OCI-LY7 (cell line): ENCODE data around the gene NUP62. TPM values are rescaled to one million over a fixed set of nuclear protein-coding genes. Genes with fewer than 3 reads are reported as not detected.
A peak's percentile ranks its signal among the peaks of the same experiment; 100 is the strongest.

Experiments
- Bru-seq: library from RNA; stranded (reverse); fragments of 400-500 nt; gene quantifications from one replicate; lab custom pipeline; 2021; lab: Mats Ljungman, UMichigan
- BruChase-seq, 2 experiments: library from RNA; stranded (reverse); fragments of 400-500 nt; gene quantifications; one replicate each; lab custom pipeline; 2021; lab: Mats Ljungman, UMichigan
- BruUV-seq: library from RNA; stranded (reverse); fragments of 400-500 nt; replicated peaks from 2 replicates; lab custom pipeline; 2021; lab: Mats Ljungman, UMichigan
- CTCF ChIA-PET: fragments of 300-600 bp; sonication (Branson Sonifier 250); formaldehyde crosslinking; loops from one replicate; lab custom pipeline; 2022; ENCODE audit warnings: antibody characterized with exemption; ENCODE audit not compliant: unreplicated experiment; lab: Charles Lee
- POLR2A ChIA-PET: fragments of 300-600 bp; sonication (Branson Sonifier 250); formaldehyde crosslinking; loops from one replicate; lab custom pipeline; 2022; ENCODE audit warnings: antibody characterized with exemption; lab: Charles Lee
- DNase-seq: peaks from one replicate; pipeline ENCODE4 v3.0.0-alpha.2; 2015; ENCODE audit warnings: low spot score
- H2AFZ ChIP-seq: fragments of 200-600 bp; sonication (generic), shearing (Covaris generic); 2 replicates; pipeline ENCODE4 v1.6.1; 2014; ENCODE audit warnings: mild to moderate bottlenecking, antibody characterized with exemption, low read length, moderate library complexity
- H3K27ac ChIP-seq: fragments of 200-600 bp; sonication (generic); 2 replicates; pipeline ENCODE4 v1.5.1; 2014; ENCODE audit warnings: mixed run types, low read depth, mild to moderate bottlenecking, moderate library complexity, low read length, inconsistent platforms; ENCODE audit not compliant: poor library complexity, severe bottlenecking
- H3K36me3 ChIP-seq: fragments of 200-600 bp; sonication (generic); 2 replicates; pipeline ENCODE4 v1.6.1; 2014; ENCODE audit warnings: mild to moderate bottlenecking, antibody characterized with exemption, low read length, moderate library complexity, mixed read lengths; ENCODE audit not compliant: insufficient read depth
- H3K4me1 ChIP-seq: fragments of 200-600 bp; sonication (generic); 2 replicates; pipeline ENCODE4 v1.5.1; 2014; ENCODE audit warnings: mild to moderate bottlenecking, low read length; ENCODE audit not compliant: insufficient read depth, poor library complexity, severe bottlenecking
- H3K4me2 ChIP-seq: fragments of 200-600 bp; sonication (generic); 2 replicates; pipeline ENCODE4 v1.6.1; 2014; ENCODE audit warnings: mild to moderate bottlenecking, low read length
- H3K4me3 ChIP-seq: fragments of 200-600 bp; sonication (generic); 2 replicates; pipeline ENCODE4 v1.5.1; 2014; ENCODE audit warnings: mild to moderate bottlenecking, low read depth, low read length; ENCODE audit not compliant: poor library complexity, severe bottlenecking
- H3K79me2 ChIP-seq: fragments of 200-600 bp; sonication (generic); 2 replicates; pipeline ENCODE4 v1.6.1; 2016; ENCODE audit warnings: low read depth, mild to moderate bottlenecking, low read length, moderate library complexity, mixed read lengths; ENCODE audit not compliant: insufficient read depth
- H3K9me2 ChIP-seq: fragments of 200-600 bp; sonication (generic); 2 replicates; pipeline ENCODE4 v1.6.1; 2016; ENCODE audit warnings: mild to moderate bottlenecking, low read length, mixed read lengths; ENCODE audit not compliant: insufficient read depth
- H3K9me3 ChIP-seq: fragments of 200-600 bp; sonication (generic); 2 replicates; pipeline ENCODE4 v1.6.1; 2014; ENCODE audit warnings: mild to moderate bottlenecking, mixed run types, low read length, mixed read lengths
- H4K20me1 ChIP-seq: fragments of 200-600 bp; sonication (generic); 2 replicates; pipeline ENCODE4 v1.6.1; 2014; ENCODE audit warnings: mild to moderate bottlenecking, antibody characterized with exemption, low read length, moderate library complexity, mixed read lengths; ENCODE audit not compliant: insufficient read depth
- EZH2phosphoT487 ChIP-seq: fragments of 200-600 bp; sonication (generic); IDR thresholded peaks from 2 replicates; pipeline ENCODE4 v1.6.1; 2018; ENCODE audit warnings: low read depth, borderline replicate concordance, mild to moderate bottlenecking, mixed run types, antibody characterized with exemption, low read length, moderate library complexity, mixed read lengths
- intact Hi-C: fragments of 100-400 bp; cut with micrococcal nuclease; formaldehyde crosslinking; loops from one replicate; pipeline ENCODE4 v1.10.0; 2022; ENCODE audit not compliant: unreplicated experiment
- long read RNA-seq: library from polyadenylated mRNA; stranded (forward); transcript quantifications from one replicate; pipeline ENCODE4 v2.0.0, GENCODE V29; 2022
- total RNA-seq, 2 experiments: library from RNA; depleted of rRNA in 1 of 2; stranded (reverse); fragments of >200 nt in 1 of 2; shearing (Covaris generic) in 1 of 2; gene quantifications; 2 replicates each; pipeline ENCODE4 v1.2.3, GENCODE V29; 2014 to 2022
- TF ChIP-seq, protein P1 (sequence below): fragments of 200-600 bp; sonication (generic); conservative IDR thresholded peaks from 2 replicates; pipeline ENCODE4 v1.5.1; 2014; ENCODE audit warnings: mild to moderate bottlenecking, antibody characterized with exemption, low read length, moderate library complexity, mixed read lengths

NUP62 gene, protein sequence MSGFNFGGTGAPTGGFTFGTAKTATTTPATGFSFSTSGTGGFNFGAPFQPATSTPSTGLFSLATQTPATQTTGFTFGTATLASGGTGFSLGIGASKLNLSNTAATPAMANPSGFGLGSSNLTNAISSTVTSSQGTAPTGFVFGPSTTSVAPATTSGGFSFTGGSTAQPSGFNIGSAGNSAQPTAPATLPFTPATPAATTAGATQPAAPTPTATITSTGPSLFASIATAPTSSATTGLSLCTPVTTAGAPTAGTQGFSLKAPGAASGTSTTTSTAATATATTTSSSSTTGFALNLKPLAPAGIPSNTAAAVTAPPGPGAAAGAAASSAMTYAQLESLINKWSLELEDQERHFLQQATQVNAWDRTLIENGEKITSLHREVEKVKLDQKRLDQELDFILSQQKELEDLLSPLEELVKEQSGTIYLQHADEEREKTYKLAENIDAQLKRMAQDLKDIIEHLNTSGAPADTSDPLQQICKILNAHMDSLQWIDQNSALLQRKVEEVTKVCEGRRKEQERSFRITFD
- total RNA-seq (2014; rRNA removed; shearing (Covaris generic)) (56.3 and 75.6 TPM in 2 replicates), total RNA-seq (2022) (70.1 and 76.3 TPM in 2 replicates), Bru-seq, nascent RNA (percentile 85 among the genes with signal in this experiment), BruChase-seq, experiment 1, labeled RNA remaining after a 6-hour chase (percentile 90 among the genes with signal in this experiment), BruChase-seq, experiment 2, labeled RNA remaining after a 2-hour chase (percentile 96 among the genes with signal in this experiment)
- long read RNA-seq, transcript NUP62-202 (2 exons, 3,479 nt), result major isoform, 144 of 303 reads
- long read RNA-seq, transcript NUP62-216 (3 exons, 562 nt), result minor isoform, 10 of 303 reads
- long read RNA-seq, transcript NUP62-211 (3 exons, 2,053 nt), result minor isoform, 49 of 303 reads
- long read RNA-seq, transcript NUP62-201 (3 exons, 2,870 nt), result minor isoform, 28 of 303 reads
- long read RNA-seq, partial matches to known transcripts, result 1 of 303 reads
- long read RNA-seq, other reads (novel, unspliced or antisense), result 59 of 303 reads

DNA sequence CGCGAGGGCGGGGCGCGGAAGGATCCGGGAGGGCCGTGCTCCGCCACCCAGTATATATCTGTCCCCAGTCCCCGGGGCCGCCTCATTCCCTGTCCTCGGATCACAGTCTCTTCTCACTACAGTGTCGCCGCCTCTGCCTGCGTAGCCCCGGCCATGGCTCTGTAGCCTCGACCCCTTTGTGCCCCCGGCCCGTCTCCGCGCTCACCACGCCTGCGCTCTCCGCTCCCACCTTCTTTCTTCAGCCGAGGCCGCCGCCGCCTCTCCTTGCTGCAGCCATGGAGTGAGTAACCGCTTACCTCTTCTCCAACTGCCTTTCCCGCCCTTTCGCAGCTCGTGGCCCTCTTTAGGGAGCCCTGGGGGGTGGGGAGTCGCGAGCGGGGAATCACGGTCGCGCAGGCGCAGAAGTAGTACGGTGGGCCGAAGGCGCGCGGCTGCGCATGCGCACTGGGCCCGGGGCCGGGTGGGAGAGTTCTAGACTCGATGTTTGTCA is at the start of gene NUP62, which contains the start of gene ATF5:
TSS of gene NUP62 (minus strand) at position 384 of the 490 bp plus-strand sequence. CDS start 19,697 bp downstream, outside the sequence.
TSS of gene ATF5 (plus strand) at position 85 of the 490 bp plus-strand sequence. CDS start 1,646 bp downstream, outside the sequence.
- Histone ChIP-seq H3K9me3 (no peaks in the 10 kb centered on the region), H4K20me1 (peaks cover 28% of the 10 kb centered on the region), H3K9me2 (no peaks in the 10 kb centered on the region), H3K36me3 (peaks cover 87% of the 10 kb centered on the region), H3K27ac (peak within 1 kb of the TSS; percentile 90), H3K4me2 (peak within 1 kb of the TSS; percentile 92), H3K79me2 (peaks cover 78% of the 10 kb centered on the region), H2AFZ (no peak within 1 kb of the TSS), H3K4me1 (peaks cover 56% of the 10 kb centered on the region), H3K4me3 (peak within 1 kb of the TSS; percentile 91)
- ChIA-PET CTCF (no interaction called here), POLR2A (interaction anchor here (0.7 to 1.5 kb wide), 5 partner anchors 17 to 145 kb away, joined by 3 to 4 read pairs (median 3); partner anchors contain the start of gene IL4I1)
- intact Hi-C loops, result loop anchor here (1.0 kb wide), 1 partner anchor 52 kb away; the partner anchor contains the start of genes AKT1S1 and TBC1D17
- peak; percentile 90 for DNase-seq
- BruUV-seq, result TSS peak; percentile 70
- TF ChIP-seq EZH2phosphoT487, result no peak
- TF ChIP-seq, protein P1, sequence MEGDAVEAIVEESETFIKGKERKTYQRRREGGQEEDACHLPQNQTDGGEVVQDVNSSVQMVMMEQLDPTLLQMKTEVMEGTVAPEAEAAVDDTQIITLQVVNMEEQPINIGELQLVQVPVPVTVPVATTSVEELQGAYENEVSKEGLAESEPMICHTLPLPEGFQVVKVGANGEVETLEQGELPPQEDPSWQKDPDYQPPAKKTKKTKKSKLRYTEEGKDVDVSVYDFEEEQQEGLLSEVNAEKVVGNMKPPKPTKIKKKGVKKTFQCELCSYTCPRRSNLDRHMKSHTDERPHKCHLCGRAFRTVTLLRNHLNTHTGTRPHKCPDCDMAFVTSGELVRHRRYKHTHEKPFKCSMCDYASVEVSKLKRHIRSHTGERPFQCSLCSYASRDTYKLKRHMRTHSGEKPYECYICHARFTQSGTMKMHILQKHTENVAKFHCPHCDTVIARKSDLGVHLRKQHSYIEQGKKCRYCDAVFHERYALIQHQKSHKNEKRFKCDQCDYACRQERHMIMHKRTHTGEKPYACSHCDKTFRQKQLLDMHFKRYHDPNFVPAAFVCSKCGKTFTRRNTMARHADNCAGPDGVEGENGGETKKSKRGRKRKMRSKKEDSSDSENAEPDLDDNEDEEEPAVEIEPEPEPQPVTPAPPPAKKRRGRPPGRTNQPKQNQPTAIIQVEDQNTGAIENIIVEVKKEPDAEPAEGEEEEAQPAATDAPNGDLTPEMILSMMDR, result no peak

DNA sequence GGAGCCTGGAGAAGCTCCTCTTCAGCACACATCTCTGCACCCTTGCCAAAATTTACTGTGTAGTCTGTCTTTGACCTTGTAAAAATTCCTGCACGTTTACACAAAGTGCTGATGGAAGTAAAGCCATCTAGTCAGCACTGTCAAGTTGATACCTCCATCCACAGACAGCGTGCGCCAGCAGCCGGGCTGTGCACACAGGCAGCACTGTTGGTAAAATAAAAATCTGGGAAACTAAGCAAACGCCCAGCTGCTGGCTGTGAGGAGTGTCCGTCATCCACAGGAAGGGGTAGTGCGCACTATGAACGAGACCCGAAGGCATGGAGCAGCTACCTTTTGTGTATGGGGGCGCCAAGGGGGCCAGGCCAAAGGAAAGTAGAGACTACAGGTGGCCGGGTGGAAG is 49.0 kb upstream of the NUP62 start:
- Histone ChIP-seq H3K4me3 (no peak overlapping the region), H3K4me1 (no peaks in the 10 kb centered on the region), H3K9me2 (no peaks in the 10 kb centered on the region), H3K27ac (no peak overlapping the region), H3K36me3 (no peaks in the 10 kb centered on the region), H3K9me3 (no peaks in the 10 kb centered on the region), H3K4me2 (no peak overlapping the region), H2AFZ (no peak overlapping the region), H3K79me2 (no peaks in the 10 kb centered on the region), H4K20me1 (no peaks in the 10 kb centered on the region)
- TF ChIP-seq, protein P1, result no peak
- no peak for TF ChIP-seq EZH2phosphoT487
- intact Hi-C loops, result no loop called here
- DNase-seq, result no peak
- BruUV-seq, result no TSS peak
- POLR2A ChIA-PET, result no interaction called here
- CTCF ChIA-PET, result interaction anchor here (0.6 kb wide), 2 partner anchors 27 to 165 kb away, joined by 4 to 5 read pairs; partner anchors contain the start of gene FUZ
